Measurements from ENCODE around the gene TUFT1. TPM values are rescaled to one million over a fixed set of nuclear protein-coding genes. Genes with fewer than 3 reads are reported as not detected.
A peak's percentile ranks its signal among the peaks of the same experiment; 100 is the strongest.

Gene TUFT1
- total and polyA plus RNA-seq, 9 of the 15 experiments (the other 6 are each of a cell fraction or from before 2014, with no cell fraction given), result 0.54 to 2.0 (median 1.7) TPM

DNA sequence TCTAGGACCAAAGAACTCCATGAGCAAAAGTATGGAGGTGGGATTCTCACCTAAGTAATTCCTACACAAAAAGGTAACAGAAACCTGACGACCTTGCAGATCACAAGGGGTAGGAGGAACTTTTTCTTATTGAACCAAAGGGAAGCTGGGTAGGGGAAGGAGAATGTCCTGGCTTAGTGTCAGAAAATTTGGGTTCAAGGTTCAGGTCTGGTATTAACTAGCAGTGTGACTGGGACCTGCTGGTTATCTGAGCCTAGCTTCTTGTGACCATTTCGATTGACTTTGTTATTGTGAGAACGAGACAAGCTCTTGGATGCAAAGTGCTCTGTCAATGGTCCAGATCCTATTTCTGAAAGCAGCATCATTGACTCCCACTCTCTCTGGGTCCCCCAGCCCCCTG, 66.7 kb downstream of the TUFT1 start:
- no peaks in the 10 kb centered on the region for H4K20me1 ChIP-seq (replicated peaks; ENCODE audit: control insufficient read depth, insufficient read depth, low read length)
- no peak overlapping the region for H3K27ac ChIP-seq (ENCODE audit: extremely low read depth, low read depth, low read length)
- in situ Hi-C loops (cut with MboI), result no loop called here
- no peaks in the 10 kb centered on the region; the same call in 2 of the 3 replicates for H3K36me3 ChIP-seq (ENCODE audit: control insufficient read depth, insufficient read depth, low read length)
- 0 out of 2 replicates have a peak, but pooled peaks have one; percentile 6 for TF ChIP-seq FOSL1 (tag; conservative IDR thresholded peaks at IDR 0.05)
- TF ChIP-seq, protein P1, sequence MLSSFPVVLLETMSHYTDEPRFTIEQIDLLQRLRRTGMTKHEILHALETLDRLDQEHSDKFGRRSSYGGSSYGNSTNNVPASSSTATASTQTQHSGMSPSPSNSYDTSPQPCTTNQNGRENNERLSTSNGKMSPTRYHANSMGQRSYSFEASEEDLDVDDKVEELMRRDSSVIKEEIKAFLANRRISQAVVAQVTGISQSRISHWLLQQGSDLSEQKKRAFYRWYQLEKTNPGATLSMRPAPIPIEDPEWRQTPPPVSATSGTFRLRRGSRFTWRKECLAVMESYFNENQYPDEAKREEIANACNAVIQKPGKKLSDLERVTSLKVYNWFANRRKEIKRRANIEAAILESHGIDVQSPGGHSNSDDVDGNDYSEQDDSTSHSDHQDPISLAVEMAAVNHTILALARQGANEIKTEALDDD (IDR thresholded peaks at IDR 0.05), result peak; percentile 79
- no peak for TF ChIP-seq ZNF12 (CRISPR knock-in tag; IDR thresholded peaks at IDR 0.05)
- TF ChIP-seq, protein P2, sequence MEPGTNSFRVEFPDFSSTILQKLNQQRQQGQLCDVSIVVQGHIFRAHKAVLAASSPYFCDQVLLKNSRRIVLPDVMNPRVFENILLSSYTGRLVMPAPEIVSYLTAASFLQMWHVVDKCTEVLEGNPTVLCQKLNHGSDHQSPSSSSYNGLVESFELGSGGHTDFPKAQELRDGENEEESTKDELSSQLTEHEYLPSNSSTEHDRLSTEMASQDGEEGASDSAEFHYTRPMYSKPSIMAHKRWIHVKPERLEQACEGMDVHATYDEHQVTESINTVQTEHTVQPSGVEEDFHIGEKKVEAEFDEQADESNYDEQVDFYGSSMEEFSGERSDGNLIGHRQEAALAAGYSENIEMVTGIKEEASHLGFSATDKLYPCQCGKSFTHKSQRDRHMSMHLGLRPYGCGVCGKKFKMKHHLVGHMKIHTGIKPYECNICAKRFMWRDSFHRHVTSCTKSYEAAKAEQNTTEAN (CRISPR knock-in tag; IDR thresholded peaks at IDR 0.05), result no peak
- no peak for TF ChIP-seq SIN3B (IDR thresholded peaks at IDR 0.05; ENCODE audit: low read depth)
- no TSS peak for BruUV-seq (replicated peaks)
- H3K9ac ChIP-seq (ENCODE audit: insufficient read depth in 1 of 2, low read depth in 2 of 2, low read length in 2 of 2), result no peak overlapping the region
- no peaks in the 10 kb centered on the region for H3K9me3 ChIP-seq (replicated peaks; ENCODE audit: control insufficient read depth, insufficient read depth, low read depth, low read length)
- no peak for FAIRE-seq
- DNase-seq (ENCODE audit: extremely low read depth in 1 of 4, low spot score in 3 of 4), result no peak
- intact Hi-C loops (cut with micrococcal nuclease), result no loop called here
- 0% methylated on average over 3 of the region's 3 CpGs for WGBS (ENCODE audit: insufficient coverage, low coverage, missing lambda C conversion rate)
- POLR2A ChIA-PET, result interaction anchor here (0.5 kb wide), 1 partner anchor 98 kb away, joined by 3 read pairs; no protein-coding TSS in a partner anchor
- H3K4me1 ChIP-seq (replicated peaks in 1 of 2; ENCODE audit: control insufficient read depth in 2 of 2, insufficient read depth in 2 of 2, low read length in 2 of 2), result peaks cover 2 to 13% of the 10 kb centered on the region in 2 experiments; a peak in 4 of 5 replicates
- no peak overlapping the region for H3K4me2 ChIP-seq (ENCODE audit: insufficient read depth, low read length)
- no peak for ATAC-seq
- CTCF ChIA-PET (ENCODE audit: low intra/inter-chr PET ratio), result no interaction called here
- H3K27me3 ChIP-seq (ENCODE audit: control insufficient read depth in 2 of 2, insufficient read depth in 2 of 2, low read length in 2 of 2), result peaks cover 0 to 3% of the 10 kb centered on the region in 2 experiments; a peak in 1 of 5 replicates
- peaks cover under 1% of the 10 kb centered on the region; the same call in 1 of the 3 replicates for H3K79me2 ChIP-seq (ENCODE audit: control insufficient read depth, insufficient read depth, low read length)
- H3K9me1 ChIP-seq (ENCODE audit: control insufficient read depth, insufficient read depth, low read length), result no peaks in the 10 kb centered on the region
- H3K4me3 ChIP-seq, result no peak overlapping the region
- no peak overlapping the region for H2AFZ ChIP-seq (ENCODE audit: low read depth, low read length)

Measured in K562 (cell line).